Cerebellar cortex (tissue), 1 donor: ENCODE data around the gene KL.

Experiments used
- DNase-seq: peaks from one replicate; pipeline ENCODE4 v3.0.0-alpha.2; 2015; ENCODE audit warnings: low spot score

The KL gene

DNA sequence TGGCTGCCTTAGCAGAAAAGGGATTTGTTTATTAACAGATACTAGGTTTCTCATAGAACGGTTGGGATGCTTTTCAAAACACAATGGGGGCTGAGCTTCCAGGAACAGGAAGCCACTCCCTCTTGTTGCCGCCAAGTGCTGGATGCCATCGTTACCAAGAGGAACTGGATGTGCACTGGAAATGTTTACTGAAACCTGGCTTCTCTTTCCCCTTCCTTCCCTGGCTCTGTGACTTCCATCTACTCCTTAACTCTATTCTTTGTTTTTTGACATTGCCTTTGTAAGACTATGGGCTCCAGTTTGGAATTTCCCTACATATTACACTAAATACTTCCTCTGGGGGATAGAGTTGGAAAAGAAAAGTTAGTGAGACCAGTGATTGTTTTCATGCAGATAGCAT, 11.7 kb upstream of the KL start:
- no peak for DNase-seq

DNA sequence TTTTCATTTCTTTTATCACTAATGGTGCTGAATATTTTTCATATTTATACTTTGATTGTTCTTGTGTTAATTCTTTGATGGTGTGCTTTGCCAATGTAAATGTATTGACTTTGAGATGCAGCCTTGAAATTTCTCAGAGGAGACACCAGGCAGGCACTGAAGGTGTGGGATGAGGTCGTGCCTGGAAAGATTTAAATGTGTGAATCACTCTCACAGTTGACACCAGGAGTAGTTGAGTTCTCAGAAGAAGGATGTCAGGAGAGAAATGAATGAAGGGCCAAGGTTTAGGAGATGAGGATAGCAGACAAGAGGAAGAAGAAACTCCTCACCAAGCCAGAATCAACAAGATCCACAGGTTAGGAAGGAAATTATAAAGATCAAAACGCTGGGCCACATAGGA, 10.1 kb upstream of the KL start:
- DNase-seq: no peak

DNA sequence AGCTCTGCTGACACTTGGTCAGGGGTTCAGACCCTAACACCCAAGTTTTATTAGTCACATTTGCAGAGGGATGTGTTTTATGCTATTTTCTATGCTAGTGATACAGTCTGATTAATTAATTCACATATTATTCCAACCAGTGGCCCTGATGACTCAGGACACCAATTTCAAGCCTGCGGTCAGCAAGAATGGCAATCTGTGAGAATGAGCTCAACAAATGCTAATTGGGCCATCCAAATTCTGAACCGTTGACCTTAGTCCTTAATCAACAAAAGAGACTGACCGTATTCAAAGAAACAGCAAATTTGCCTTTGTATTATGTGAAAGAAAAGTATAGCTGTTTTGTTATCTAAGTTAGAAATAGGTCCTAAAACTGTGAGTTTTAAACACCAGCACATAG, 9.6 kb upstream of the KL start:
- no peak for DNase-seq

DNA sequence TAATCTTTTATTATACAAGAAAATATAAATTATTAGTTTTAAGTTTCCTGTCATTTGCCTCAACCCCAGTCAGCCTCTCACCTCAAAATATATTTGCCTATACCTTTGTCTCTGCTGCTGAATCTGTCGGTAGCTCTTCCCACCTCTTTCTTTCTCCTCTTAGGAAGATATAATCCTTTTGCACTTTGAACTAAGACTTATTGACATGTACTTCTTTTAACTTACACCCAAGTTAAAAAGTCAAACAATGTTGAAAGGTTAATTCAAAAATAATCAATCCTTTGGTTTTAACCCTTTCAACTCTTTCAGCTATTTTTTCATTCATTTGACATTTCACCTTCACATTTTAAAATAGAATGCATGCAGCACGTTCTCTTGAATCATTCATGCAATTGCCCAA, 9.0 kb upstream of the KL start:
- DNase-seq: no peak

DNA sequence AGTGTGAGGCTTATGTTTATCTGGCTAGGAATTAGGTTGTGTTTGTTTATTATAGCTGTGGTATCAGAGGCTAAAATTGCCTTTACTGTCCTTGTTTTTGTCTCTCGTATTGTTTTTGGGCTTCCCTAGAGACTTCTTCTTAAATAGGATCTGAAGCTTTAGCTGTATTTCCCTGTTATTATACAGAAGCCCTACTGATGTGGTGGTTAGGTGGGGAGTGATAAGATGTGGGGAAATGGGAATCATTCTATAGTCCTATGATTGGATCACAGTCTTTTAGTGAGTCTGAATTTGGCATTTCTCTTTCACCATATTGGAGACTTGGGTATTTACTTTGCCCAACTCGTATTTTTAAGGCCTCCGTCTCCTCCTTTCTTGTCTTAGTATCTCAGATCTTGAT, 8.3 kb upstream of the KL start:
- DNase-seq: no peak

DNA sequence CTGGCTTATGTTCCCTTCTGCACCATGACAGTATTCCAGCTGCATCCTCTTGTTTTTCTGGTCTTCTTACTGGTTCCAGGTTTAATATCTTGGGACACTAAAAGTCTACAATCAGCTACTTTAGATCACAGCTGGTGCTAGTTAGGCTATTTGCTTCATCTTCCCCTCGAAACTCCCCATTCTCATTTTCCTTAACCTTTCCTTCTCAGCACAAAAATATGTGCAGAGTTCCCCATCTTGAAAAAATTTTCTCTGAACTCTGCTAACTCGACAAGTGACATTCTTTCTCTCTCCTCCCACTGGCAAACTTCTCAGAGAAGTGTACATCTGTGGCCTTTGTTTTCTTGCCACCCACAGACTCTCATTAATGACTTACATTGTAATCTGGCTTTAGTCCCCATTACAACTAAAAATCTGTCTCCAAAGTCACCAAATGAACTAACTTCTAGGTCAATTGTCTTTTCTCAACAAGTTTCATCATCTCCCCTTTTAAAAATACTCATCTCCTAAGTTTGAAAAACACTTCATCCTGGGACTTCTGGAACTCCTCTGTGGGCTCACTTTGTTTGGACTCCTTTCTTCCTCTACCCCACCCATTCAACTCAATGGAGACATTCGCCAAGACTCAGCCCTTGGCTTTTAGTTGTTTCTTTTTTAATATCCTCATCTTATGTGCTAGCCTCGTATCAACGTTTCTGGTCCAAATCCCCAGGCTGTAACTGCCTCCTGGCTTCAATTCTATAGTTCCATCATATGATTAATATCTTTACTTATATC, 7.1 kb upstream of the KL start:
- no peak for DNase-seq

DNA sequence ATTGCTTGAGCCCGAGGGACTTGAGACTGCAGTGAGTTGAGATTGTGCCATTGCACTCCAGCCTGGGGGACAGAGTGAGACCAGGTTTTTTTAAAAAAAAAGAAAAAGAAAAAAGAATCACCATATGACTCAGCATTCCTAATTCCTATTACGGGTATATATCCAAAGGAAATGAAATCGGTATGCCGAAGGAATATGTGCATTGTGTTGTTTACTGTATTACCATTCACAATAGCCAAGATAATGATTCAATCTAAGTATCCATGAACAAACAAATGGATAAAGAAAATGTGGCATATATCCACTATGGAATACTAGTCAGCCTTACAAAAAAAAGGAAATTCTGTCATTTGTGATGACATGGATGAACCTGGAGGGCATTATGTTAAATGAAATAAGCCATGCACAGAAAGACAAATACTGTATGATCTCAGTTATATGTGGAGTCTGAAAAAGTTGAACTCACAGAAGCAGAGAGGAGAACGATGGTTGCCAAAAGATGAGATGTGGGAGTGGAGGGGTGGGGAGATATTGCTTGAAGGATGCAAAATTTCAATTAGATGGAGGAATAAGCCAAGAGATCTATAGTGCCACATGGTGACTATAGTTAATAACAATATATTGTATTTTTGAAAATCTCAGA, 4.3 kb upstream of the KL start:
- DNase-seq: no peak

DNA sequence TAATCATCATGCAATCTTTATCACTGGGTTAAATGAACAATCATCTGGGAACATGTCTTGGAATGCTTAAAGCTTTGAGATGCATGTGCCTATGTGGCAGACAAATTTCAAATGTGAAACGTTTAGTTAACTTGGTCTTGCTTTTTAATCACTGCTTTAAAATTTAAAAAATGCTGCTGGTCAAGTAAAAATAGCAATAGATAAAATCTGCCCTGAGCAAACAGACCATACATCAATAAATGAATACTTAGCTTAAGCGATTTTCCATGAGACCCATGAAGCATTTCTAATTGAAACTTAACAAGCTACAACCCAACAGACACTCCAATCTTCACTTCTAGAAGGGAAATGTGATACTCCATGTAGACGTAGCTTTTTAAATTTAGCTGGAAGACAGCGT, 1.9 kb upstream of the KL start:
- no peak for DNase-seq

DNA sequence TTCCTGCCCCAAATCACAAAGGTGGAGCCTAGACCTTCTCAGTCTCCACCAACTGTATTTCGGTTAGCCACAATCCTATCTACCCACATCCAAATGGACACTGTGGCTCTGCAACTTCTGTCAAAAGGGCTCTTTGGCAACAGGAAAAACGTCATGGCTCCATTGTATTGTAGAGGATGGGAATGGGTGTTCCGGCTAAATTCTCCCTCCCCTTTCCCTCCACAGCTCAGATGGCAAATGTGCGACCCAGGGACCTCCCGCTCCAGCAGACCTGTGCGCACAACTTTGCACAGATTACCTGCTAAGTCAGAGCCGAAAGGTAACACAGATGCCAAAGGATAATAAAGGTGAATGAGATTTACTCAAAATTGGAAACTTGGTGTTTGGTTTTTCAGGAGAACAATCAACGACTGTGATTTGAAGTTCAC, 968 bp upstream of the KL start:
- no peak for DNase-seq

DNA sequence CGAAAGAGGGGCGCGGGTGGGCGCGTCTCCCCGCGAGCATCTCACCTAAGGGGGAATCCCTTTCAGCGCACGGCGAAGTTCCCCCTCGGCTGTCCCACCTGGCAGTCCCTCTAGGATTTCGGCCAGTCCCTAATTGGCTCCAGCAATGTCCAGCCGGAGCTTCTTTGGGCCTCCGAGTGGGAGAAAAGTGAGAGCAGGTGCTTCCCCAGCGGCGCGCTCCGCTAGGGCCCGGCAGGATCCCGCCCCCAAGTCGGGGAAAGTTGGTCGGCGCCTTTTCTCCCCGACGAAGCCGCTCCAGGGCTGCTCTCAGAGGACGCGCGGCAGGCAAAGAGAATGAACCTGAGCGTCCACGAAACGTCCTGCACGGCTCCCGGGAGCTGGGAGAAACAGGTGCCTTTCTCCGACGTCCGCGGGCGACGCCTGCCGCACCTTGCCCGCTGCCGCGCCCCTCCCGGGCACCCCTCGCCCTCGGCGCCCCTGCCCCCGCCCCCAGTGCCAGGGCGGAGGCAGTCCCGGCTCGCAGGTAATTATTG, 366 bp upstream of the KL start:
- no peak for DNase-seq

DNA sequence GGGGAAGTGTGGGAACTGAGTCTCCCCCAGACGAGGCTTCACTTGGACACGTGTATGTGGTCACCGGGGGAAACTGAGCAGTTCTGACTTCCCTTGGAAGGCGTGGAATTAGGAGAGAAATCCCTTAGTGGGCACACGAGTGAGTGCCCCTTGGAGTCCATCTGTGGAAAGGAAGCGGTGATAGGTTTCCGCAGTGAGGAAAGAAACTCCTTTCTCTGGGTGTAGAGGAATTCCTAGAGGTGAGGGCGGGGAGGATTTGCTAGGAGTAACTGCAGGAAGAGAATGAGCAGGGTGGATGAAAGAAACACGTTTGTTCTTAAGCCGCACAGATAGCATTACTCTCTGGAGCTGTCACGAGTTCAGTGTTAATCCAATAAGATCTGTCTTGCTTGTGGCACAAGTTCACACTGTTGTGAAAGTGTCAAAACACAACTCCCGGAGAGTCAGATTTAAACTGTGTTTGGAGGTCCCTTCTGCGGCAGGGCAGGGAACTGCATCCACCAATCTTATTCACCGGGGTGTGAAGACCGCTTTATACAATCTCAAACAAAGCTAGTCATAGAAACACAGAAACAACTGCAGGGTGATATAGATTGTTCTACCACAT, 1.2 kb downstream of the KL start:
- peak; percentile 13 for DNase-seq

DNA sequence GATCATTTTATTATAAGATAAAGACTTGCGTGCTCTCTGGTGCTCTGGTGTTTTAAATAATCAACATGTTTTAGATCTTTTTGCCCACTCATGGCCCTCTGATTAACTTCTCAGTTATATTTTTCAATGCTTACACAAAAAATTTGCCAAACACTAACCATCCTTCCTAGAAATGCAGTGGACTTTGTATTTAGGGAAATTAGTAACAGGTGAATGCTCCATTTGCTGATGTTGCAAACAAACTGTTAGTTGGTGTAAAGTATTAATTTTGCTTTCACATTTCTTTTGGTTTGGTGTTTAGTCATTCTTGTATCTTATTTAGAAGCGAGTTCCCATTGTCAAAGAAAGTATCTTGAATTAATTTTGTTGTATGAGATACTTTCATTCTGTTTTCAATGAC, 2.7 kb downstream of the KL start:
- no peak for DNase-seq

DNA sequence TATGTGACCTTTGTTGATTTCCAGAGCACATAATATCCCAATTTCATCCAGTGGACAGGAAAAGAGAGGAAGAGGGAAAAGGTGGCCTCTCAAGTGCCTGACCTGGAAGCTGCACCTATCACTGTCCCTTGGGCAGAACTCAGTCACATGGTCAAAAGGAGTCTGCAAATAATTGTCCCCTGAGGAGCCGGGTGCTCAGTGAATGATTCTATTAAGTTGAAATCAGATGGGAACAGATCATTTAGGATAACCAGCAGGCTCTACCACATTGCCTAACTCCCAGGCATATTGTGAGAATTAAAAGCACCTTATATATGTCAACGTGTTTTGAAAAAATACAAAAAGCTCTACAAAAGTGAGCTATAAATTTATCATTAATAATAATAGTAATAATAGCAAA, 6.8 kb downstream of the KL start:
- no peak for DNase-seq

DNA sequence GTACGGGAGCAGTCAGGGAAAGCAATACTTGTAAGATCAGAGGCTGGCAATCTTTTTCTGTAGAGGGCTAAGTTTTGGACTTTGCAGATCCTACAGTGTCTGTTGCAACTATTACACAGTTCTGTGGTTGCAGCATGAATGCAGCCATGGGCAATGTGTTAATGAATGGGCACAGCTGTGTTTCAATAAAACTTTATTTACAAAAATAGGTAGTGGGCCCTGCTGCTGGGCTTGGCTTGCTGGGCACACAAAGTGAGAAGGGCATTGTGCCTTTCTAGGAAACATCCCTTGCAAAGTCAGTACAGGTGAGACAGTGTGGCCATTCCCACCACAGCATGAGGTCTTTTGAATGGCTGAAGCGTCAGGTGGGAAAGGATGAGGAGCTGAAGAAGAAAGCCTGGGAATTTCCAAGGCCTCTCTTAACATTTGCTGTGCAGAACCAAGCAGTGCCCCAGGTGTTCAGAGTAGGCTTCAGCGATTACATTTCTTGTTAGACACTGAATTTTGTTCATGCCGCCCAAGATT, 9.1 kb downstream of the KL start:
- DNase-seq: no peak

DNA sequence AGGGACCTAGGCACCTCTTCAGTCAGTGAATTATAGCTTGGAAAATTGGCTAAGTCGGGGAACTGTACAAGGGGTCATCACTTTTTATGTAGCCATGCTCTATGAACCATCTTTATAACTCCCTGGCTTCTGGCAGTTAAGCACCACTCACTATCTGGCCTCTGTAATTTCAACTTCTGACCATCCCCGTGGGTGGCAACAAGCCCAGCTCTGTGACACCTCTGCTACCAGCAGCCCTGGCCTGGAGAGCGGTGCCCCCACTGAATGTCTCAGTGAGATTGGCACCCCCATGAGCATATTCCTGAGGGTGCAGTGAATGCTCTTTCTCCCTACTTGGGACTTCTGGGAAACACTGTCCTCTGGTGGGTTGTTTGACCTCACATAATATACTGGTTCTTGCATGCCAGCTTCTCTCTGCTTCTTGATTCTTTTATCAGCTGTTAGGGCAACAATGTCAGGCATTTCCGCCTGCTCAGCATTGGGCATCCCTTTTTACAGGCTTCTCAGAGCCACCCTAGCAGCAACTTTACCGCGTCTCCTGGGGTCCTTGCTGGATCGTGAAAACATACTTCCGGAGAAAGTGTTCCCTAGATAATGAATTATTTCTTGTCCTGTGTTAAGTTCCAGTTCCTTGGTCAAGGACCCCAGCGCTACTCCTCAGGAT, 10.4 kb downstream of the KL start:
- no peak for DNase-seq

DNA sequence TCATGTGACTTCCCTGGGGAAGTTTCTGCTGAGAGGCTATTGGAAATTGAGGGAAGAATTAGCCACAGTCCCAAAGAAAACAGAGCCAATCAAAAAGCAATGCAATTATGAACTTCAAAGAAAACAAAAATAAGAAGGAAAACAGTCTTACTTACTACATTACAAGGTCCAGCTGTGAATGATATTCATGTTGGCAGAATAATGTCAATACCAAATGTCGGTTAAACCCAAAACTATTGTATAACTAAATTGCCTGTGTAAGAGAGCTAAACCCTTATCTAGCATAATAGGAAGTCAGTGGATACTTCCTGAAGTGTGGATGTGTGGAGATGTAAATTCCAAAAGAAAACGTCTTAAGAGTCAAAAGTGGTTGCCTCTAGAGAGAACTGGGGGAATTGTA, 12.4 kb downstream of the KL start:
- no peak for DNase-seq

DNA sequence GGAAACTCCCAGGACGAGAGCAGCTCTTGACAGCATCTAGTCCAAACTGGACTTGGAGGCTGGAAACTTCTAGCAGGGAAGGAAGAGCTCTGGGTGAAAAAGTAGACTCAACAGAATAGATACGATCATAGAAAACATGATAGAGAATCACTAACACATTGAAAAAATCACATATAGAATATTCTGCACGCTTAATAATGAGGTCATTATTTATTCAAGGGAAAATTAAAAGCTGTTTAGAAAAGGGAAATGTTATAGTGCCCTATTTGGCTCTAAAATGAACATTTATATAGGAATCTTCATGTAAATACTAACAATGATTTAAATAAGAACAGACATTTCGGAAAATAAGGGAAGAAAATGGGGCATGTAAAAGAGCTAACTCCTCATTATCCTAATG, 15.1 kb downstream of the KL start:
- no peak for DNase-seq

DNA sequence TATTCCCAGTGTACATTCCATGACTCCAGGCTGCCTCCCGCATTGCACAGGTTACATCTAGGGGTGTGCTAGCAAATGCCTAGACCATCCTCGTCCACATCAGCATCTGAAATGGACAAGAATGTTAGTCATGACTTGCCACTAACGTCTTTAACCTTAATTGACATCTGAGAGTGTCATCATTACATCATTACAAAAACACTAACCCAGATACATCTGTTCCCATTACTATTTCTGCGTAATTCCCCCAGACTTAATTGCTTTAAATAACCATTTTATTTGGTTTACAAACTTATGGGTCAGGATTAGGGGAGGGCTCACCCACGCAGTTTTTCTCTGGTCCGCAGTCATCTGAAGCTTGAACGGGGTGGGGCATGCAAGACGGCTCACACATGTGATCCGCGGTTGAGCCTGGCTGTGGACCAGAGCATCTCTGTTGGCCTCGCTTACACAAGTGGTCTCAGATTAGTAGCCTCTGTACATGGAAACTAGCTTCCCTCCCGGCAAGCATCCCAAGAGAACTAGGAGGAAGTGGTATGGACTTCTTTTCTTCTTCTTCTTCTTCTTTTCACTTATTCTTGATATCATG, 15.9 kb downstream of the KL start:
- no peak for DNase-seq

DNA sequence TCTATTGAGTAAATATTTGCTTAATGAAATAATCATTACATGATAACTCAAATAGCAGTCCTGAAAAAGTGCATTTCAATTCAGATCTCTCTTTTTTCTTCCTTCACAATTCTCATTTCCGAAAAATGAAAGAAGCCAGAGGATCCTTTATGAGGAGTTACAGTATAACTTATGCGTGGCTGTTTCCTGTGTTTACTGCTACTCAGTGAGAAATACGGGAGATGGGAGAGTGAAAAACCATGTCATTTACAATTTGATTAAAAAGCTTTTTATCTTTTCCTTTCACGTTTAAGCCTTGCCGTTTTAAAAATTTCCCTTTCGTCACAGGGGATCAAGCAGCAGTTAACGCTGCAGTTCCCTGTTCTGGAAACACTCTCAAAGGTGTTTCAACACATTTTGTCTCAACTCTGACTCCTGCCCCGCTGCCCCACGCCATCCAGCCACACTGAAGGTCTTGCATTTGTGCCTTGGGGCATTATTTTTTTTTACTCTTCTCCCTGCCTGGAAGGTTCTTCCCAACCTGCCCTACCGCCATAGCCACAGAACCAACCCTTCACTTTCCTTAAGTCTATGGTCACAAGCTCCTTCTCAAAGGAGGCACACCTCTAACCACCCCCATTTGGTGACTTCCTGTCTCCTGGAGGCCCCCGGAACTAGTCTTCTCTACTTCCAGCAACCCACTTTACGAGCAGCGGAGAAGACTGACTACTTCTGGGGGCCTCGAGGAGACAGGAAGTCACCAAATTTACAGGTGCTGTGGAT, 17.0 kb downstream of the KL start:
- no peak for DNase-seq

DNA sequence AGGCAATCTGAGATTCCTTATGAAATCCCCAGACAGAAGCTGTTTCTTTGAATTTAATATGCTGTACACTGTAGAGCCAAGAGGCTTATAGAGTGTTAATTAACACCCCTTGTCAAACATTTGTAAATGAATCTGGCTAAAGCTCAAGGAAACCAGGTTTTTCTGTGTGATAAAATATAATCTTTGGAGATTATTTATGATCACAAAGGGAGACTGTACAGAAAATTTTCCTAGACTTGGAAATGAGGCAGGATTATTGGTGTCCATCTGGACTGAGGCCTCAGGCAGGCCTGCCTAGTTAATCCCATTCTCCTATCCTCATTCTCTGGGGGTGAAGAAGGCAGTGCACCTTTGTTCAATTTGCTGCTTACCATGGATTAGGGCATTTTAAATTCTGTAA, 17.8 kb downstream of the KL start:
- DNase-seq: no peak

DNA sequence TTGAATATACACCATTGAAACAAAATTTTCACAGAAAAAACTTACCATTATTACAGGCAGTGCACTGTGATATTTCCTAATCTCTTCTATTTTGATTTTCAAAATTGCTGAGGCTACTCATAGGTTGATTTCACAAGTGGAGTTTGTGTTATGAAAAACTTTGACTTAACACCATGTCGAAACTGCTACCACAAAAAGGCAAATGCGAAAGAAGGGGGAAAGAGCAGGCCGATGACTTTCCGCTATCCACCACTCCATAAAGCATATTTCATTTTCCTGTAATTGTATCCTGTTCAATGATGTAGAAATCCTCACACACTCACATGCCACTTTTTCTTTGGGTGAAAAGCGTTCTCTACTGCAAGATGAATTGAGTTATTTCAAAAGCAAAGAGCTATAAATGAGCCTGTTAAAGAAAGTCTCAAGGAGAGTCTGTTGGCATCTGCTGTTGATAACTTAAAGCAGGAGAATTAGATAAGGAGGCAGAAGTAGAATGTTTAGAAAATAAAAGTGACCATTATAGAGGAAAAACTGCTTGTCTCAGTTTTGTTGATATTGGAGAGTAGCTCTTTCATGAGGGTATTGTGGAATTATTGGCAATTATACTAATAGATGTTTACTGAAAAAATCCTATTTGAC, 18.8 kb downstream of the KL start:
- DNase-seq: no peak
